Body of pancreas (tissue), 4 donors: ENCODE data around the gene SERTAD1. TPM values are rescaled to one million over a fixed set of nuclear protein-coding genes. Genes with fewer than 3 reads are reported as not detected.
A peak's percentile ranks its signal among the peaks of the same experiment; 100 is the strongest.
"Not testable (repeated sequence)": the region's sequence is repeated elsewhere in the genome, so short reads cannot be mapped to it uniquely, and the experiment has no call there.

Experiments
- ATAC-seq: fragments of 150-250 bp; one replicate; pipeline ENCODE4 v1.9.1; 2016
- DNase-seq, 4 donors: peaks; one replicate each; pipeline ENCODE4 v3.0.0-alpha.2; 2019
- H3K27ac ChIP-seq, 4 donors: fragments of 200-600 bp; sonication (generic); 1 replicate in 3 of 4; 2 replicates in 1 of 4; pipeline versions ENCODE4 v1.5.1 to v1.6.1; 2016 to 2019; ENCODE audit warnings: mild to moderate bottlenecking in 1 of 4, mixed read lengths in 1 of 4, moderate library complexity in 1 of 4
- H3K27me3 ChIP-seq, 2 donors: fragments of 200-600 bp; sonication (generic); one replicate each; pipeline ENCODE4 v1.6.0; 2016; ENCODE audit warnings: mild to moderate bottlenecking in 1 of 2
- H3K36me3 ChIP-seq, 2 donors: fragments of 200-600 bp; sonication (generic); replicated peaks in 1 of 2; 2 replicates each; pipeline ENCODE4 v1.5.1; 2016; ENCODE audit warnings: low read depth in 2 of 2; ENCODE audit not compliant: insufficient read depth in 1 of 2
- H3K4me1 ChIP-seq: fragments of 200-600 bp; sonication (generic); one replicate; pipeline ENCODE4 v1.6.0; 2016
- H3K4me3 ChIP-seq, 2 donors: fragments of 200-600 bp; sonication (generic); 1 replicate in 1 of 2; 2 replicates in 1 of 2; pipeline ENCODE4 v1.5.1; 2016 to 2019
- H3K9me3 ChIP-seq, 3 donors: fragments of 200-600 bp; sonication (generic); 1 replicate in 2 of 3; 2 replicates in 1 of 3; pipeline ENCODE4 v1.5.1; 2016
- POLR2A ChIP-seq, 3 donors: fragments of 450-650 bp; IDR thresholded peaks; one replicate each; pipeline ENCODE4 v1.6.1; 2016; ENCODE audit warnings: antibody characterized with exemption in 3 of 3, mild to moderate bottlenecking in 2 of 3
- WGBS, 2 donors: methylation state at CpG; one replicate each; pipeline ENCODE4 v1.1.5; 2017; 5-methylcytosine and 5-hydroxymethylcytosine counted together
- intact Hi-C: fragments of 100-400 bp; cut with DNase I; formaldehyde crosslinking; loops from one replicate; pipeline ENCODE4 v1.15.1; 2023
- total RNA-seq, 2 donors: library from RNA; depleted of rRNA; stranded (reverse); fragments of >200 nt; gene quantifications; one replicate each; pipeline ENCODE4 v1.1.0, GENCODE V29; 2016
- TF ChIP-seq, protein P1 (sequence below), 7 experiments: fragments of 450-650 bp in 4 of 7; fragments of 200-600 bp in 3 of 7; sonication (generic) in 3 of 7; IDR thresholded peaks; one replicate each; pipeline ENCODE4 v1.5.1; 2016 to 2019; ENCODE audit warnings: antibody characterized with exemption in 7 of 7

Gene SERTAD1
- total RNA-seq, 2 donors from 2014 or later = 6.9 to 7.3 TPM

DNA sequence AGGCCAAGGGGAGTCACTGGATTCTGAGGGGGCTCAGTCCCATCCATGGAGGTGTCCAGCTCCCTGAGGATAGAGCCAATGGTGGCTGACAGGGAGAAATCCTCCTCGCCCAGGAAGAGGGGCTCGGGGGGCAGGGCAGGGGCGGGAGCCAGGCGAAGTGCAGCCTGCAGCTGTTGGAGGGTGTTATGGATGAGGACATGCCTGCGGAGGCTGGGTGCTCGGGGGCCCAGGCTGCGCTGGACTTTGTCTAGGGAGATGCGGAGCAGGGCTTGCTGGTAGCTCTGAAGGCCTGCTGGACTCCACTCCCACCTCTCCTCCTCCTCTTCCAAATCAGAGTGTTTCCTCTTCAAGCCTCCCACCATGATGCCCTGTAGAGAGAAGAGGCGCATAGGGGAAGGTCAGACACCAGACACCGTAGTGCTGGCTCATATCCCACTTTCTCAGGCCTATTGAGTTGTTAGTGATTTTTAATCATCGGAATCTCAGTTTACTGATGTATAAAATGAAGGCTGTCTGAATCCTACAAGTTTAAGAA is 16.0 kb upstream of the SERTAD1 start:
- 70 to 81% methylated on average over 7 to 11 of the region's 11 CpGs for WGBS, 2 donors
- Histone ChIP-seq H3K36me3 (peaks cover 0 to 3% of the 10 kb centered on the region in 2 donors), H3K27ac (no peak overlapping the region), H3K4me3 (no peak overlapping the region), H3K27me3 (no peaks in the 10 kb centered on the region), H3K9me3 (no peaks in the 10 kb centered on the region), H3K4me1 (peaks cover 21% of the 10 kb centered on the region)
- no peak for DNase-seq
- intact Hi-C loops = no loop called here
- ATAC-seq = no peak
- TF ChIP-seq POLR2A (IDR thresholded peaks at IDR 0.05) = no peak
- TF ChIP-seq, protein P1, sequence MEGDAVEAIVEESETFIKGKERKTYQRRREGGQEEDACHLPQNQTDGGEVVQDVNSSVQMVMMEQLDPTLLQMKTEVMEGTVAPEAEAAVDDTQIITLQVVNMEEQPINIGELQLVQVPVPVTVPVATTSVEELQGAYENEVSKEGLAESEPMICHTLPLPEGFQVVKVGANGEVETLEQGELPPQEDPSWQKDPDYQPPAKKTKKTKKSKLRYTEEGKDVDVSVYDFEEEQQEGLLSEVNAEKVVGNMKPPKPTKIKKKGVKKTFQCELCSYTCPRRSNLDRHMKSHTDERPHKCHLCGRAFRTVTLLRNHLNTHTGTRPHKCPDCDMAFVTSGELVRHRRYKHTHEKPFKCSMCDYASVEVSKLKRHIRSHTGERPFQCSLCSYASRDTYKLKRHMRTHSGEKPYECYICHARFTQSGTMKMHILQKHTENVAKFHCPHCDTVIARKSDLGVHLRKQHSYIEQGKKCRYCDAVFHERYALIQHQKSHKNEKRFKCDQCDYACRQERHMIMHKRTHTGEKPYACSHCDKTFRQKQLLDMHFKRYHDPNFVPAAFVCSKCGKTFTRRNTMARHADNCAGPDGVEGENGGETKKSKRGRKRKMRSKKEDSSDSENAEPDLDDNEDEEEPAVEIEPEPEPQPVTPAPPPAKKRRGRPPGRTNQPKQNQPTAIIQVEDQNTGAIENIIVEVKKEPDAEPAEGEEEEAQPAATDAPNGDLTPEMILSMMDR (IDR thresholded peaks at IDR 0.05) = no peak

DNA sequence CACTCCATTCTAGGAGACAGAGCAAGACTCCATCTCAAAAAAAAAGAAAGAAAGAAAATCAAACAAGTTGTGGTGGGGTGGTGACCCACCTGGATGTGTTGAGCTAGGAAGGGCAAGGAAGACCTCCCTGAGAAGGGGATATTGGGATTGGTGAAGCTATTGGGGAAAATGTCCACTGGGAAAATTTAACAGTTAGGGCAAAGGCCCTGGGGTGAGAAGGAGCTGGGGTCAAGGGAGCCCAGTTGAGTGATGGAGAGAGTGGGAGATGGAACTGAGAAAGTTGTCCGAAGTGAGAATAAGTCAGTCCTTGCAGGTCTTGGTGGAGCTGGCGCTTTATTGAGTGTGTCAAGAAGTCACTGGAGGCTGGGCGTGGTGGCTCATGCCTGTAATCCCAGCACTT is 12.5 kb upstream of the SERTAD1 start:
- no peak overlapping the region for H3K27ac ChIP-seq
- peaks cover 27% of the 10 kb centered on the region for H3K4me1 ChIP-seq
- intact Hi-C loops = no loop called here
- no peak overlapping the region for H3K4me3 ChIP-seq
- ATAC-seq (no peak), DNase-seq (no peak)
- TF ChIP-seq, protein P1 (IDR thresholded peaks at IDR 0.05) = no peak
- TF ChIP-seq POLR2A (IDR thresholded peaks at IDR 0.05) = no peak
- no peaks in the 10 kb centered on the region for H3K27me3 ChIP-seq
- peaks cover 0 to 3% of the 10 kb centered on the region in 2 donors for H3K36me3 ChIP-seq
- H3K9me3 ChIP-seq = no peaks in the 10 kb centered on the region
- WGBS, 2 donors = 86 to 88% methylated on average over 3 of the region's 3 CpGs

DNA sequence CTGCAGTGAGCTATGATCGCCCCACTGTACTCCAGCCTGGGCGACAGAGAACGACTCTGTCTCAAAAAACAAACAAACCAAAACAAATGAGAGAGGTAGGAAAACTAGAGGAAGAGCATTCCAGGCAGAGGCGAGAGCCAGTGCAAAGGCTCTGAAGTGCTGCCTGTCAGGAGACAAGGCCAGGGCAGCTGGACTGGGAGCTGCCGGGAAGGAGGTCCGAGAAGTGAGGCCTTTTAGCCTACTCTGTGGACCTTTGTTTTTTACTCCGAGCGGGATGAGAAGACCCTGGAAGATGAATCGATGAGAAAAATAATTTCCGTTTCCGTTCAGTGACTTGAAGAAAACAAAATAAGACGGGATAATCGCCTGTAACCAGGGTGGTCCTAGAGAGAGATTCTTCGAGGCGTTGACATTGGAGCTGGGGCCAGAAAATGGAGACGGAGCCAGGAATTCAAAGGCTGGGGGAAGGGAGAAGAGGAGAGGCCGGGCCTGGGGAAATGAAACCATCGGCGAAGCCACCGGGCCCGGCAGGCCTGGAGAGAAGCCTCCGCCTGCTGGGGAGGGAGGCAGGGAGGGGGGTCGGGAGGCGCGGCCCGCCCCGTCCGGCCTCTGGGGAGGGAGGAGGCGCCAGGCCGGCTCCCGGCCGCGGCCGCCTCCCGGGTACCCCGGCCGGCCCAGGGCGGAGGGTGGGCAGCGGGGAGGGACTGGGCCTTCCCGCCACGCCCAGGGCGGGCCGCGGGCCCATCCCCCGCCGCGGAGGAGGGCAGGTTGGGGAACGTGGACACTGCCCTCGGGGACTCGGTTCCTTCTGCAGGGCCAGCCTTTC is 7.8 kb upstream of the SERTAD1 start:
- 0% methylated on average over 22 to 50 of the region's 50 CpGs for WGBS, 2 donors
- Histone ChIP-seq H3K4me1 (peaks cover 23% of the 10 kb centered on the region), H3K9me3 (no peaks in the 10 kb centered on the region), H3K27me3 (no peaks in the 10 kb centered on the region), H3K36me3 (no peaks in the 10 kb centered on the region), H3K27ac (peak overlapping the region; percentile 72 to 93 (median 88)), H3K4me3 (no peak overlapping the region)
- ATAC-seq = peak; percentile 98
- intact Hi-C loops = no loop called here
- peak; percentile 27 to 79 (median 78) for TF ChIP-seq POLR2A (IDR thresholded peaks at IDR 0.05)
- TF ChIP-seq, protein P1 (IDR thresholded peaks at IDR 0.05) = no peak
- peak; percentile 88 to 92 (median 90) for DNase-seq

DNA sequence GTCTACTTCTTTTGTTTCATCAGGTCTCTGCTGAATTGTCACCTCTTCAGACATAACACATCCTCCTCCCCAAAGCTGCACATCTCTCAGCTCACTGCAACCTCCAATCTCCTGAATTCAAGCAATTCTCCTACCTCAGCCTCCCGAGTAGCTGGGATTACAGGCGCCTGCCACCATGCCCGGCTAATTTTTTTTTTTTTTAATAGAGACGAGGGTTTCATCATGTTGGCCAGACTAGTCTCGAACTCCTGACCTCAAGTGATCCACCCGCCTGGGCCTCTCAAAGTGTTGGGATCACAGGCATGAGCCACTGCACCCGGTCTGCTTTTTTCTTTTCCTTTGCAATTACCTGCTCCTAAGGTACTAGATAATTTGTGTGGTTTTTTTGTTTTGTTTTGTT is 7.0 kb upstream of the SERTAD1 start:
- intact Hi-C loops, H3K36me3 ChIP-seq, H3K27me3 ChIP-seq, DNase-seq, H3K9me3 ChIP-seq, ATAC-seq, H3K4me3 ChIP-seq: not testable (repeated sequence)
- Histone ChIP-seq H3K27ac (peak overlapping the region; percentile 72 to 93 (median 88)), H3K4me1 (peaks cover 23% of the 10 kb centered on the region)
- 39 to 42% methylated on average over 7 of the region's 7 CpGs for WGBS, 2 donors

DNA sequence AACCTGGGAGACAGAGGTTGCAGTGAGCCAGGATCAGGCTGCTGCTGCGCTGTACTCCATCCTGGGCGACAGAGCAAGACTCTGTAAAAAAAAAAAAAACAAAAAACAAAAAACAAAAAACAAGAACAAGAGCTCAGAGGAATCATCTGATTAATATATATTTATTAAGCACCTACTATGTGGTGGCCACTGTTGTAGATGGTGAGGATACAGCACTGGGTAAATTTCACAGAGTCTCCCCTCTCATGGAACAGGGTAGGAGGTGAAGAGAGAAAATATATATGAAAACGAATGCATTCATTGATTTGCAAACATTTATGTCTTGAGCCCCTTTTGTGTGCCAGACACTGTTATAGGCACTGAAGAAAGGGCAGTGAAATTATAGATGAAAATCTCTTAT is 5.9 kb upstream of the SERTAD1 start:
- Histone ChIP-seq H3K4me3 (no peak overlapping the region), H3K27me3 (no peaks in the 10 kb centered on the region), H3K4me1 (peaks cover 23% of the 10 kb centered on the region), H3K9me3 (no peaks in the 10 kb centered on the region), H3K27ac (peak overlapping the region in 1 of 4 donors; percentile 93), H3K36me3 (no peaks in the 10 kb centered on the region)
- WGBS, 2 donors = 65 to 82% methylated on average over 3 of the region's 3 CpGs
- intact Hi-C loops = no loop called here
- TF ChIP-seq, protein P1 (IDR thresholded peaks at IDR 0.05) = no peak
- no peak for TF ChIP-seq POLR2A (IDR thresholded peaks at IDR 0.05)
- ATAC-seq (no peak), DNase-seq (no peak)

DNA sequence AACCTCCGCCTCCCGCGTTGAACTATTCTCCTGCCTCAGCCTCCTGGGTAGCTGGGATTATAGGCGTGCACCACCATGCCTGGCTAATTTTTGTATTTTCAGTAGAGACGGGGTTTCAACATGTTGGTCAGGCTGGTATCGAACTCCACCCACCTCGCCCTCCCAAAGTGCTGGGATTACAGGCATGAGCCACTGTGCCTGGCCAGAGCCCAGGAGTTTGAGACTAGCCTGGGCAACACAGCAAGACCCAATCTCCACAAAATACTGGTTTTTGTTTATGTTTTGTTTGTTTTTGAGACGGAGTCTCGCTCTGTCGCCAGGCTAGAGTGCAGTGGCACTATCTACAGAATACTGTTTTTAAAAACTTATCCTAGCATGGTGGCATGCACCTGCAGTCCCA is 4.5 kb upstream of the SERTAD1 start:
- H3K4me3 ChIP-seq, H3K27me3 ChIP-seq, H3K27ac ChIP-seq, intact Hi-C loops, ATAC-seq, DNase-seq, H3K36me3 ChIP-seq, H3K9me3 ChIP-seq: not testable (repeated sequence)
- H3K4me1 ChIP-seq = peaks cover 23% of the 10 kb centered on the region
- 95% methylated on average over 8 to 10 of the region's 10 CpGs for WGBS, 2 donors

DNA sequence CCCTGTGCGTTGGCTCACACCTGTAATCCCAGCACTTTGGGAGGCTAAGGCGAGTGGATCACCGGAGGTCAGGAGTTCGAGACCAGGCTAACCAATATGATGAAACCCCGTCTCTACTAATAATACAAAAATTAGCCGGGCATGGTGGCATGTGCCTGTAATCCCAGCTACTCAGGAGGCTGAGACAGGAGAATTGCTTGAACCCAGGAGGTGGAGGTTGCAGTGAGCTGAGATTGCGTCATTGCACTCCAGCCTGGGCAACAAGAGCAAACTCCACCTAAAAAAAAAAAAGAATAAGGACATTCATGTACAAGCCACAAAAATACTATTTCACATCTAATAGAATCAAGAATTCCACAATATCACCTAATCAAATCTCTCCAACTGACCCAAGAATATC is 2.4 kb upstream of the SERTAD1 start:
- H3K27me3 ChIP-seq, H3K4me3 ChIP-seq, H3K27ac ChIP-seq, H3K36me3 ChIP-seq, H3K9me3 ChIP-seq, intact Hi-C loops, DNase-seq, ATAC-seq: not testable (repeated sequence)
- peaks cover 19% of the 10 kb centered on the region for H3K4me1 ChIP-seq
- 89 to 99% methylated on average over 6 to 7 of the region's 7 CpGs for WGBS, 2 donors
